IMR-90 (cell line): ENCODE measurements around the gene TNKS1BP1. TPM values are rescaled to one million over a fixed set of nuclear protein-coding genes. Genes with fewer than 3 reads are reported as not detected.
A peak's percentile ranks its signal among the peaks of the same experiment; 100 is the strongest.

Experiments
- ATAC-seq: fragments of 200-7000 bp; cut with Tn5 transposase; 2 replicates; pipeline ENCODE4 v1.9.1; 2020; ENCODE audit warnings: low read depth, mild to moderate bottlenecking, moderate library complexity
- BruUV-seq: library from RNA; stranded (reverse); fragments of 400-500 nt; replicated peaks from 2 replicates; lab custom pipeline; 2021; lab: Mats Ljungman, UMichigan
- CTCF ChIA-PET: fragments of 300-600 bp; formaldehyde crosslinking; extraction: SDS; loops from one replicate; lab custom pipeline; 2021; ENCODE audit warnings: antibody characterized with exemption; lab: Yijun Ruan, JAX
- POLR2A ChIA-PET: fragments of 300-600 bp; sonication (Branson Sonifier 250); formaldehyde crosslinking; loops from one replicate; lab custom pipeline; 2022; ENCODE audit warnings: antibody characterized with exemption; ENCODE audit not compliant: unreplicated experiment; lab: Charles Lee
- DNase-seq: peaks from one replicate; pipeline ENCODE4 v3.0.0; 2013
- H2AFZ ChIP-seq: replicated peaks from 2 replicates; pipeline ENCODE3; 2013; ENCODE audit warnings: low read length, mild to moderate bottlenecking; ENCODE audit not compliant: poor library complexity
- H2AK5ac ChIP-seq: 2 replicates; pipeline ENCODE4 v1.6.1; 2013; ENCODE audit warnings: low read depth, low read length, inconsistent platforms
- H2AK9ac ChIP-seq: replicated peaks from 2 replicates; pipeline ENCODE3; 2013; ENCODE audit warnings: mild to moderate bottlenecking, low read depth, low read length, moderate library complexity; ENCODE audit not compliant: poor library complexity
- H2BK120ac ChIP-seq: 2 replicates; pipeline ENCODE4 v1.6.1; 2013; ENCODE audit warnings: low read depth, low read length, inconsistent platforms
- H2BK15ac ChIP-seq: 3 replicates; pipeline ENCODE4 v1.6.1; 2013; ENCODE audit warnings: low read depth, low read length, inconsistent platforms
- H2BK20ac ChIP-seq: 2 replicates; pipeline ENCODE4 v1.6.1; 2013; ENCODE audit warnings: low read depth, mild to moderate bottlenecking, inconsistent platforms, low read length, moderate library complexity
- H2BK5ac ChIP-seq: 2 replicates; pipeline ENCODE4 v1.6.1; 2013; ENCODE audit warnings: mild to moderate bottlenecking, low read depth, low read length, inconsistent platforms; ENCODE audit not compliant: poor library complexity, severe bottlenecking
- H3K14ac ChIP-seq: replicated peaks from 2 replicates; pipeline ENCODE4 v1.6.1; 2013; ENCODE audit warnings: low read depth, low read length, inconsistent platforms
- H3K18ac ChIP-seq: 2 replicates; pipeline ENCODE4 v1.6.1; 2013; ENCODE audit warnings: low read depth, low read length, control low read depth
- H3K23ac ChIP-seq: 2 replicates; pipeline ENCODE4 v1.6.1; 2013; ENCODE audit warnings: low read depth, low read length, inconsistent platforms
- H3K27ac ChIP-seq: 2 replicates; pipeline ENCODE4 v1.5.1; 2013; ENCODE audit warnings: mild to moderate bottlenecking, control low read depth, low read length; ENCODE audit not compliant: insufficient read depth
- H3K27me3 ChIP-seq: 2 replicates; pipeline ENCODE4 v1.6.1; 2013; ENCODE audit warnings: low read length; ENCODE audit not compliant: control insufficient read depth, insufficient read depth
- H3K36me3 ChIP-seq: 2 replicates; pipeline ENCODE4 v1.6.1; 2013; ENCODE audit warnings: low read length, mixed read lengths; ENCODE audit not compliant: control insufficient read depth, insufficient read depth
- H3K4ac ChIP-seq: 2 replicates; pipeline ENCODE4 v1.6.1; 2013; ENCODE audit warnings: low read depth, low read length, inconsistent platforms
- H3K4me1 ChIP-seq: 2 replicates; pipeline ENCODE4 v1.6.1; 2013; ENCODE audit warnings: low read length, mixed read lengths; ENCODE audit not compliant: control insufficient read depth, insufficient read depth
- H3K4me2 ChIP-seq: 2 replicates; pipeline ENCODE4 v1.6.1; 2013; ENCODE audit warnings: low read depth, mild to moderate bottlenecking, control low read depth, low read length, moderate library complexity
- H3K4me3 ChIP-seq: 2 replicates; pipeline ENCODE4 v1.5.1; 2013; ENCODE audit warnings: low read depth, mild to moderate bottlenecking, control low read depth, low read length, moderate library complexity; ENCODE audit not compliant: insufficient read depth
- H3K56ac ChIP-seq: 2 replicates; pipeline ENCODE4 v1.6.1; 2013; ENCODE audit warnings: low read length, inconsistent platforms; ENCODE audit not compliant: insufficient read depth; ENCODE audit errors: extremely low read depth
- H3K79me1 ChIP-seq, 2 experiments: 2 replicates each; pipeline ENCODE4 v1.6.1; 2013; ENCODE audit warnings: low read length in 2 of 2, inconsistent platforms in 1 of 2, low read depth in 1 of 2
- H3K9ac ChIP-seq: 2 replicates; pipeline ENCODE4 v1.6.1; 2013; ENCODE audit warnings: low read depth, low read length, control low read depth
- H3K9me1 ChIP-seq: 2 replicates; pipeline ENCODE4 v1.6.1; 2013; ENCODE audit warnings: low read length, inconsistent platforms; ENCODE audit not compliant: insufficient read depth
- H3K9me3 ChIP-seq: 2 replicates; pipeline ENCODE4 v1.6.1; 2013; ENCODE audit warnings: low read length; ENCODE audit not compliant: control insufficient read depth, insufficient read depth
- H4K20me1 ChIP-seq: 2 replicates; pipeline ENCODE4 v1.6.1; 2013; ENCODE audit warnings: low read length, inconsistent platforms; ENCODE audit not compliant: insufficient read depth
- H4K5ac ChIP-seq: 2 replicates; pipeline ENCODE4 v1.6.1; 2013; ENCODE audit warnings: mild to moderate bottlenecking, low read depth, low read length, control low read depth
- H4K8ac ChIP-seq, 2 experiments: 2 replicates each; pipeline ENCODE4 v1.6.1; 2013; ENCODE audit warnings: low read depth in 2 of 2, low read length in 2 of 2, control low read depth in 1 of 2, inconsistent platforms in 1 of 2
- H4K91ac ChIP-seq: 2 replicates; pipeline ENCODE4 v1.6.1; 2013; ENCODE audit warnings: low read depth, low read length, inconsistent platforms; ENCODE audit not compliant: insufficient read depth
- BHLHE40 ChIP-seq: fragments of 150-350 bp; IDR thresholded peaks from 2 replicates; pipeline ENCODE4 v1.6.1; 2016; ENCODE audit warnings: mild to moderate bottlenecking, low read depth, low read length
- CEBPB ChIP-seq: IDR thresholded peaks from 2 replicates; pipeline ENCODE4 v1.6.1; 2012; ENCODE audit warnings: low read depth, low read length, improper control_type of control experiment
- CHD1 ChIP-seq: IDR thresholded peaks from 2 replicates; pipeline ENCODE4 v1.6.1; 2012; ENCODE audit warnings: low read depth, low read length, improper control_type of control experiment
- ELK1 ChIP-seq: fragments of 150-350 bp; IDR thresholded peaks from 2 replicates; pipeline ENCODE4 v1.6.1; 2016; ENCODE audit warnings: low read depth, mild to moderate bottlenecking, low read length, moderate library complexity, borderline replicate concordance
- MAFK ChIP-seq: IDR thresholded peaks from 2 replicates; pipeline ENCODE4 v1.6.1; 2012; ENCODE audit warnings: low read depth, low read length, improper control_type of control experiment
- MXI1 ChIP-seq: IDR thresholded peaks from 2 replicates; pipeline ENCODE4 v1.6.1; 2012; ENCODE audit warnings: low read depth, mild to moderate bottlenecking, low read length, moderate library complexity, borderline replicate concordance
- NFE2L2 ChIP-seq: fragments of 150-350 bp; IDR thresholded peaks from 2 replicates; pipeline ENCODE4 v1.6.1; 2016; ENCODE audit warnings: low read depth, mild to moderate bottlenecking, low read length
- POLR2A ChIP-seq: IDR thresholded peaks from 2 replicates; pipeline ENCODE4 v1.6.1; 2012; ENCODE audit warnings: mild to moderate bottlenecking, low read depth, low read length
- RAD21 ChIP-seq: IDR thresholded peaks from 2 replicates; pipeline ENCODE4 v1.6.1; 2012; ENCODE audit warnings: low read length, improper control_type of control experiment
- RCOR1 ChIP-seq: IDR thresholded peaks from 2 replicates; pipeline ENCODE4 v1.6.1; 2012; ENCODE audit warnings: mild to moderate bottlenecking, low read length, improper control_type of control experiment; ENCODE audit not compliant: insufficient replicate concordance
- RFX5 ChIP-seq: IDR thresholded peaks from 2 replicates; pipeline ENCODE4 v1.8.0; 2012; ENCODE audit warnings: low read depth, mild to moderate bottlenecking, low read length, moderate library complexity
- WGBS, 2 experiments: methylation state at CpG; one replicate each; pipeline versions ENCODE4 v1.1.5 to v1.1.7; 2013; ENCODE audit warnings: missing lambda C conversion rate in 2 of 2; ENCODE audit not compliant: insufficient read length in 1 of 2; ENCODE audit errors: extremely low coverage in 2 of 2; 5-methylcytosine and 5-hydroxymethylcytosine counted together
- dilution Hi-C: fragments of 300-500 bp; cut with HindIII; formaldehyde crosslinking; loops from one replicate; pipeline ENCODE4 v1.14.3; 2018; ENCODE audit warnings: low sequenced_read_pairs; ENCODE audit not compliant: unreplicated experiment
- in situ Hi-C: fragments of 300-500 bp; cut with MboI; formaldehyde crosslinking; loops from 3 replicates; pipeline ENCODE4 v1.14.3; 2019; ENCODE audit warnings: low sequenced_read_pairs, inconsistent platforms, mixed read lengths
- intact Hi-C: fragments of 100-400 bp; cut with micrococcal nuclease; formaldehyde crosslinking; loops from 2 replicates; pipeline ENCODE4 v1.10.0; 2022
- polyA plus RNA-seq, 3 experiments: library from polyadenylated mRNA; depleted of rRNA; stranded (reverse); fragments of >200 nt; gene quantifications; 2 replicates each; pipeline ENCODE4 v1.2.3, GENCODE V29; 2012; ENCODE audit warnings: low replicate concordance in 1 of 3
- total RNA-seq: library from RNA; depleted of rRNA; stranded (reverse); fragments of >200 nt; gene quantifications from 2 replicates; pipeline ENCODE4 v1.2.3, GENCODE V29; 2012
- TF ChIP-seq, protein P1 (sequence below): fragments of 150-350 bp; IDR thresholded peaks from 2 replicates; pipeline ENCODE4 v1.6.1; 2017; ENCODE audit warnings: mild to moderate bottlenecking, antibody characterized with exemption, low read length, low read depth

The TNKS1BP1 gene
- total and polyA plus RNA-seq, 2 of the 4 experiments (the other 2 are of a cell fraction), result 31.7 to 71.4 TPM

GRCh38 chr11:57302489-57302888 lies 22.3 kb downstream of the TNKS1BP1 start:
- dilution Hi-C loops, result no loop called here
- Histone ChIP-seq H4K91ac (no peak overlapping the region), H2BK15ac (no peak overlapping the region), H4K20me1 (peaks cover 46% of the 10 kb centered on the region), H3K9me3 (peaks cover 12% of the 10 kb centered on the region), H2AK5ac (no peak overlapping the region), H3K9me1 (peaks cover 23% of the 10 kb centered on the region), H3K79me1 (peaks cover 21 to 55% of the 10 kb centered on the region in 2 experiments), H2BK120ac (no peak overlapping the region), H3K4ac (no peak overlapping the region), H3K36me3 (peaks cover 72% of the 10 kb centered on the region), H3K9ac (no peak overlapping the region), H3K23ac (no peak overlapping the region), H3K4me1 (peaks cover 13% of the 10 kb centered on the region), H3K27ac (no peak overlapping the region), H3K18ac (no peak overlapping the region), H3K27me3 (no peaks in the 10 kb centered on the region), H4K5ac (no peak overlapping the region), H3K4me3 (no peak overlapping the region), H3K56ac (no peak overlapping the region), H2AFZ (no peak overlapping the region), H2BK5ac (no peak overlapping the region), H4K8ac (no peak overlapping the region), H2AK9ac (no peak overlapping the region), H3K4me2 (no peak overlapping the region), H2BK20ac (no peak overlapping the region), H3K14ac (no peak overlapping the region)
- CTCF ChIA-PET, result no interaction called here
- TSS peak; percentile 48 for BruUV-seq
- POLR2A ChIA-PET, result no interaction called here
- in situ Hi-C loops, result no loop called here
- DNase-seq (no peak), ATAC-seq (no peak)
- WGBS, 2 experiments, result 100% methylated on average over 1 of the region's 15 CpGs; no CpG with 5 or more reads in 1 of the 2 experiments
- no peak for TF ChIP-seq MAFK
- TF ChIP-seq RFX5, result no peak
- no peak for TF ChIP-seq RAD21
- no peak for TF ChIP-seq CHD1
- no peak for TF ChIP-seq RCOR1
- no peak for TF ChIP-seq MXI1
- no peak for TF ChIP-seq ELK1
- no peak for TF ChIP-seq NFE2L2
- TF ChIP-seq, protein P1, sequence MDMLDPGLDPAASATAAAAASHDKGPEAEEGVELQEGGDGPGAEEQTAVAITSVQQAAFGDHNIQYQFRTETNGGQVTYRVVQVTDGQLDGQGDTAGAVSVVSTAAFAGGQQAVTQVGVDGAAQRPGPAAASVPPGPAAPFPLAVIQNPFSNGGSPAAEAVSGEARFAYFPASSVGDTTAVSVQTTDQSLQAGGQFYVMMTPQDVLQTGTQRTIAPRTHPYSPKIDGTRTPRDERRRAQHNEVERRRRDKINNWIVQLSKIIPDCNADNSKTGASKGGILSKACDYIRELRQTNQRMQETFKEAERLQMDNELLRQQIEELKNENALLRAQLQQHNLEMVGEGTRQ, result no peak
- no peak for TF ChIP-seq POLR2A
- no peak for TF ChIP-seq CEBPB
- TF ChIP-seq BHLHE40, result no peak
- intact Hi-C loops, result no loop called here
